HepG2 (cell line): ENCODE data around the gene NDUFAF3. TPM values are rescaled to one million over a fixed set of nuclear protein-coding genes. Genes with fewer than 3 reads are reported as not detected.

Experiments
- EED ChIP-seq: sonication (generic); formaldehyde crosslinking; IDR thresholded peaks from 2 replicates; pipeline ENCODE4 v1.5.0; 2020; ENCODE audit warnings: mild to moderate bottlenecking, missing genetic modification reagents
- ELF4 ChIP-seq: sonication (generic); formaldehyde crosslinking; IDR thresholded peaks from 2 replicates; pipeline ENCODE4 v1.5.0; 2020; ENCODE audit warnings: missing genetic modification reagents, mild to moderate bottlenecking, moderate library complexity, borderline replicate concordance
- KAT2B ChIP-seq: fragments of 150-350 bp; IDR thresholded peaks from 2 replicates; pipeline ENCODE4 v1.6.1; 2014; ENCODE audit warnings: low read depth, low read length, borderline replicate concordance
- KAT8 ChIP-seq: IDR thresholded peaks from 2 replicates; pipeline ENCODE4 v1.6.1; 2016; ENCODE audit warnings: missing genetic modification reagents, missing compliant biosample characterization
- KDM2A ChIP-seq: sonication (generic); formaldehyde crosslinking; IDR thresholded peaks from 2 replicates; pipeline ENCODE4 v1.4.0; 2020; ENCODE audit warnings: low read depth, missing genetic modification reagents, borderline replicate concordance
- MED1 ChIP-seq: sonication (generic); formaldehyde crosslinking; IDR thresholded peaks from 2 replicates; pipeline ENCODE4 v1.4.0; 2020; ENCODE audit warnings: missing genetic modification reagents
- MXD3 ChIP-seq: IDR thresholded peaks from 2 replicates; pipeline ENCODE4 v1.6.1; 2016; ENCODE audit warnings: mild to moderate bottlenecking, missing biosample characterization, missing genetic modification reagents
- NRL ChIP-seq: sonication (generic); formaldehyde crosslinking; IDR thresholded peaks from 2 replicates; pipeline ENCODE4 v1.5.0; 2020; ENCODE audit warnings: missing genetic modification reagents, mild to moderate bottlenecking, moderate library complexity, borderline replicate concordance
- PRDM4 ChIP-seq: sonication (generic); formaldehyde crosslinking; IDR thresholded peaks from 2 replicates; pipeline ENCODE4 v1.9.0; 2021; ENCODE audit warnings: missing genetic modification reagents, borderline replicate concordance
- SALL1 ChIP-seq: sonication (generic); formaldehyde crosslinking; IDR thresholded peaks from 2 replicates; pipeline ENCODE4 v1.8.0; 2022; ENCODE audit warnings: mild to moderate bottlenecking, missing genetic modification reagents
- TARDBP ChIP-seq: sonication (generic); formaldehyde crosslinking; IDR thresholded peaks from 2 replicates; pipeline ENCODE4 v1.8.0; 2022; ENCODE audit warnings: mild to moderate bottlenecking, missing genetic modification reagents
- ZFP82 ChIP-seq: sonication (generic); formaldehyde crosslinking; IDR thresholded peaks from 2 replicates; pipeline ENCODE4 v1.5.1; 2020; ENCODE audit warnings: mild to moderate bottlenecking, missing genetic modification reagents, borderline replicate concordance
- ZNF232 ChIP-seq: sonication (generic); formaldehyde crosslinking; IDR thresholded peaks from 2 replicates; pipeline ENCODE4 v1.4.0; 2020; ENCODE audit warnings: missing genetic modification reagents, borderline replicate concordance
- ZNF687 ChIP-seq: sonication (generic); formaldehyde crosslinking; IDR thresholded peaks from 2 replicates; pipeline ENCODE4 v1.5.1; 2020; ENCODE audit warnings: mild to moderate bottlenecking, missing genetic modification reagents, moderate library complexity
- ZNF709 ChIP-seq: sonication (generic); formaldehyde crosslinking; IDR thresholded peaks from 2 replicates; pipeline ENCODE4 v1.5.0; 2020; ENCODE audit warnings: mild to moderate bottlenecking, missing genetic modification reagents
- polyA plus RNA-seq, 8 experiments: library from polyadenylated mRNA; depleted of rRNA in 3 of 8; stranded (reverse) in 7 of 8; unstranded in 1 of 8; fragments of >200 nt; fragmentation: Illumina TruSeq in 4 of 8; extraction: Trizol in 4 of 8; gene quantifications; 2 replicates each; pipeline versions ENCODE4 v1.2.1 to v1.2.3, GENCODE V29; 2011 to 2016; ENCODE audit warnings: low read depth in 4 of 8, missing spikeins in 1 of 8, mixed read lengths in 1 of 8; ENCODE audit not compliant: insufficient read depth in 1 of 8
- total RNA-seq, 5 experiments: library from RNA; depleted of rRNA; stranded (reverse); fragments of >200 nt; fragmentation: Illumina TruSeq; extraction: Trizol; gene quantifications; 2 replicates each; pipeline ENCODE4 v1.2.3, GENCODE V29; 2016; ENCODE audit warnings: low read depth in 1 of 5
- TF ChIP-seq, protein P1 (sequence below): sonication (generic); formaldehyde crosslinking; IDR thresholded peaks from 2 replicates; pipeline ENCODE4 v1.8.0; 2022; ENCODE audit warnings: mild to moderate bottlenecking, missing genetic modification reagents, borderline replicate concordance
- TF ChIP-seq, protein P2 (sequence below): sonication (generic); formaldehyde crosslinking; IDR thresholded peaks from 2 replicates; pipeline ENCODE4 v1.5.0; 2020; ENCODE audit warnings: missing genetic modification reagents
- TF ChIP-seq, protein P3 (sequence below): sonication (generic); formaldehyde crosslinking; IDR thresholded peaks from 2 replicates; pipeline ENCODE4 v1.8.0; 2022; ENCODE audit warnings: mild to moderate bottlenecking, missing genetic modification reagents, moderate library complexity

NDUFAF3 gene
- total and polyA plus RNA-seq, 2 of the 13 experiments (the other 11 are each of a cell fraction or from before 2014, with no cell fraction given) = 39.0 to 50.0 TPM

DNA sequence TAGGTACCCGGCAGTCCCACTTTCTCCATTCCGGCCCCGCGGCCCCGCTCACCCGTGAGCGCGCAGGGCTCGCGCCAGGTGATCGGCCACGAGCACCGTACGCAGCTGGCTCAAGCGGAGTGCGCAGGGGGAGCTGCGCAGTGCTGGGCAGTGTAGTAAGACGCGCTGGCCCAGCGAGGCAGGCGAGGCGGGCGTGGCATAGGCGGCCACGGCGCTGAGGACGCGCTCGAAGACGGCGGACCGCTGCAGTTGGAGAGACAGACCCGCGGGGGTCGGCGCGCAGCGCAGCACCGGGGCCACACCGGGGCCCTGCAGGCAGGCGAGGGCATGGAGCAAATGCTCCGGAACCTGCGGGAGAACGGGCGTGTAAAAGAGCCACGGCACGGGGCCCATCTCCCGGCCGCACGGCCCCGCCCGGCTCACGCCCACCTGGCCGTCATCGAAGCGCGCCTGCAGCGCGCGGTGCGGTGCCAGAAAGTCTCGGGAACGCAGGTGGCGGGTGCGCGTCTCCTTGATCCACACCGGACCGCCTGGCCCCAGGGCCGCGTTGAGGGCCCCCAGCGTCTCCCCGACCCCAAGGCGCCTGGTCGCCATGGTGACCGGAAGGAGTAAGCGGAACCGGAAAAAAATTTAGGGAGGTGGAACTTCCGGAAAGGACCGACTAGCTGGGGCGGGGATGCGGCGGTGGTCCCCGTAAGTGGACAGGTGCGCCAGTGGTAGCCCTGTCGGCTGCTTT is 3.8 kb upstream of the NDUFAF3 start, which contains the start of gene DALRD3 (continued):
- TF ChIP-seq PRDM4 = no peak
- peak; percentile 90 for TF ChIP-seq ZNF687
- TF ChIP-seq MED1 (CRISPR knock-in tag) = 0 out of 2 replicates have a peak, but pooled peaks have one; percentile 20
- TF ChIP-seq, protein P1, sequence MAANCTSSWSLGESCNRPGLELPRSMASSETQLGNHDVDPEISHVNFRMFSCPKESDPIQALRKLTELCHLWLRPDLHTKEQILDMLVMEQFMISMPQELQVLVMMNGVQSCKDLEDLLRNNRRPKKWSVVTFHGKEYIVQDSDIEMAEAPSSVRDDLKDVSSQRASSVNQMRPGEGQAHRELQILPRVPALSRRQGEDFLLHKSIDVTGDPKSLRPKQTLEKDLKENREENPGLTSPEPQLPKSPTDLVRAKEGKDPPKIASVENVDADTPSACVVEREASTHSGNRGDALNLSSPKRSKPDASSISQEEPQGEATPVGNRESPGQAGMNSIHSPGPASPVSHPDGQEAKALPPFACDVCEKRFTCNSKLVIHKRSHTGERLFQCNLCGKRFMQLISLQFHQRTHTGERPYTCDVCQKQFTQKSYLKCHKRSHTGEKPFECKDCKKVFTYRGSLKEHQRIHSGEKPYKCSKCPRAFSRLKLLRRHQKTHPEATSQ (CRISPR knock-in tag) = no peak
- peak; percentile 74 for TF ChIP-seq KAT8 (CRISPR knock-in tag)
- TF ChIP-seq TARDBP (CRISPR knock-in tag) = peak; percentile 30; the same call in 1 of the 2 replicates
- TF ChIP-seq KDM2A (CRISPR knock-in tag) = peak; percentile 99
- peak; percentile 49; the same call in 1 of the 2 replicates for TF ChIP-seq EED
- no peak for TF ChIP-seq NRL
- peak; percentile 37 for TF ChIP-seq MXD3 (CRISPR knock-in tag)
- TF ChIP-seq, protein P2, sequence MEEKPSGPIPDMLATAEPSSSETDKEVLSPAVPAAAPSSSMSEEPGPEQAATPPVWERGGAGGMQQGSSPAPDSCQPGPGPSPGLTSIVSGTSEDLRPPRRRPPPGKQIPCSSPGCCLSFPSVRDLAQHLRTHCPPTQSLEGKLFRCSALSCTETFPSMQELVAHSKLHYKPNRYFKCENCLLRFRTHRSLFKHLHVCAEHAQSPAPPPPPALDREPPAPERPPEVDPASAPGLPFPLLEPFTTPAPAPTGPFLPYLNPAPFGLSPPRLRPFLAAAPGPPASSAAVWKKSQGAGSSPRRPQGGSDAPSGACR (CRISPR knock-in tag) = peak; percentile 85; the same call in 1 of the 2 replicates
- peak; percentile 59; the same call in 1 of the 2 replicates for TF ChIP-seq ZFP82
- peak; percentile 76 for TF ChIP-seq SALL1 (CRISPR knock-in tag)
- TF ChIP-seq ELF4 (CRISPR knock-in tag) = 0 out of 2 replicates have a peak, but pooled peaks have one; percentile 75
- TF ChIP-seq ZNF709 (CRISPR knock-in tag) = no peak; the same call in 1 of the 2 replicates
- TF ChIP-seq, protein P3, sequence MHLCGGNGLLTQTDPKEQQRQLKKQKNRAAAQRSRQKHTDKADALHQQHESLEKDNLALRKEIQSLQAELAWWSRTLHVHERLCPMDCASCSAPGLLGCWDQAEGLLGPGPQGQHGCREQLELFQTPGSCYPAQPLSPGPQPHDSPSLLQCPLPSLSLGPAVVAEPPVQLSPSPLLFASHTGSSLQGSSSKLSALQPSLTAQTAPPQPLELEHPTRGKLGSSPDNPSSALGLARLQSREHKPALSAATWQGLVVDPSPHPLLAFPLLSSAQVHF = no peak
- TF ChIP-seq ZNF232 (CRISPR knock-in tag) = peak; percentile 65
- no peak for TF ChIP-seq KAT2B
